Keratinocyte (primary cell): ENCODE results near the gene LINGO1.

ENCODE experiments used
- EZH2 ChIP-seq: IDR thresholded peaks from one replicate; pipeline ENCODE4 v1.6.1; 2012; ENCODE audit warnings: inconsistent platforms, mild to moderate bottlenecking, low read length, moderate library complexity
- TF ChIP-seq, protein P1 (sequence below), 3 experiments: IDR thresholded peaks in 1 of 3; conservative IDR thresholded peaks in 1 of 3; optimal IDR thresholded peaks in 1 of 3; 2 replicates in 2 of 3; 3 replicates in 1 of 3; pipeline versions ENCODE3 to v1.5.1; 2011; ENCODE audit warnings: low read length in 3 of 3, mild to moderate bottlenecking in 3 of 3, moderate library complexity in 2 of 3, control low read depth in 1 of 3, inconsistent platforms in 1 of 3; ENCODE audit not compliant: insufficient read depth in 2 of 3; ENCODE audit errors: extremely low read depth in 1 of 3

- TF ChIP-seq, protein P1, sequence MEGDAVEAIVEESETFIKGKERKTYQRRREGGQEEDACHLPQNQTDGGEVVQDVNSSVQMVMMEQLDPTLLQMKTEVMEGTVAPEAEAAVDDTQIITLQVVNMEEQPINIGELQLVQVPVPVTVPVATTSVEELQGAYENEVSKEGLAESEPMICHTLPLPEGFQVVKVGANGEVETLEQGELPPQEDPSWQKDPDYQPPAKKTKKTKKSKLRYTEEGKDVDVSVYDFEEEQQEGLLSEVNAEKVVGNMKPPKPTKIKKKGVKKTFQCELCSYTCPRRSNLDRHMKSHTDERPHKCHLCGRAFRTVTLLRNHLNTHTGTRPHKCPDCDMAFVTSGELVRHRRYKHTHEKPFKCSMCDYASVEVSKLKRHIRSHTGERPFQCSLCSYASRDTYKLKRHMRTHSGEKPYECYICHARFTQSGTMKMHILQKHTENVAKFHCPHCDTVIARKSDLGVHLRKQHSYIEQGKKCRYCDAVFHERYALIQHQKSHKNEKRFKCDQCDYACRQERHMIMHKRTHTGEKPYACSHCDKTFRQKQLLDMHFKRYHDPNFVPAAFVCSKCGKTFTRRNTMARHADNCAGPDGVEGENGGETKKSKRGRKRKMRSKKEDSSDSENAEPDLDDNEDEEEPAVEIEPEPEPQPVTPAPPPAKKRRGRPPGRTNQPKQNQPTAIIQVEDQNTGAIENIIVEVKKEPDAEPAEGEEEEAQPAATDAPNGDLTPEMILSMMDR (optimal IDR thresholded peaks at IDR 0.05 in 1 of 3, IDR thresholded peaks at IDR 0.05 in 1 of 3, conservative IDR thresholded peaks at IDR 0.05 in 1 of 3; ENCODE audit: extremely low read depth in 1 of 3, insufficient read depth in 2 of 3, low read length in 3 of 3), result no peak
- no peak for TF ChIP-seq EZH2
These were observed 12.4 kb downstream of the LINGO1 start for GRCh38 chr15:77620297-77620696.
